Hepatic stellate cell (primary cell): Measurements from ENCODE around the gene TBX2.
"Not testable (repeated sequence)": the region's sequence is repeated elsewhere in the genome, so short reads cannot be mapped to it uniquely, and the experiment has no call there.

ENCODE experiments used
- DNase-seq: peaks from one replicate; pipeline ENCODE4 v3.0.0; 2011; ENCODE audit warnings: low spot score

TBX2 gene

DNA sequence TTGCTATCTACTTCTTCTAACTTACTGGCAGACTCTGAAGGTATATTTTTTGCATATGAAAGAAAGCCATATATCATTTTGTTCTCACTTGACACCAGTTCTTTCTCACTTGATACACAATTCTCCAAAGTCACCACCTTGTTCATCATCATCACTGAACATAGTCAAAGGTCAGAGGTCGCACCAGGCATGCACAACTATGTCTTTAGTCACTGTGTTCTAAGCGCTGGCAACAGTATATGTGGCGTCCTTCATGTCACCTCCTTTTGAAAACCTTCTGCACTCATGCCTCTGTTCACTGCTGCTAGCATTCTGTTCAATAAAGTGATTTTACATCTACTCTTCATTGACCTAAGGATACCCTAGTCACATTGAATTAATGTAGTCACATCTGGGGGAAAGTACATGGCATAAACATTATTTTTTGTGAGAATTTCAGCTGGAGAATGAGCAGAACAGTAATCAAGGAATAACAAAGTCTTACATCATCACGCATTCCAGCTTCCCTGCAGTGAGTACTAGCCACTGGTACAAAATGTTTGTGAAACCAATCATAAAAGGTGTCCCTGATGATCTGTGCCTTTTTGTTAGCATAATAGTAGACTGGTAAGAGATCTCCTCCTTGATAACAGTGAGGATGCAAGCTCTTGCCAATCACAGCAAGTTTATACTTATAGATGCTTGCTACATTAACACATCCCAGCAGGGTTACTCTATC lies 32.1 kb downstream of the TBX2 start:
- no peak for DNase-seq

- DNase-seq: no peak
These were observed 36.6 kb downstream of the TBX2 start for GRCh38 chr17:61436273-61436672.

DNA sequence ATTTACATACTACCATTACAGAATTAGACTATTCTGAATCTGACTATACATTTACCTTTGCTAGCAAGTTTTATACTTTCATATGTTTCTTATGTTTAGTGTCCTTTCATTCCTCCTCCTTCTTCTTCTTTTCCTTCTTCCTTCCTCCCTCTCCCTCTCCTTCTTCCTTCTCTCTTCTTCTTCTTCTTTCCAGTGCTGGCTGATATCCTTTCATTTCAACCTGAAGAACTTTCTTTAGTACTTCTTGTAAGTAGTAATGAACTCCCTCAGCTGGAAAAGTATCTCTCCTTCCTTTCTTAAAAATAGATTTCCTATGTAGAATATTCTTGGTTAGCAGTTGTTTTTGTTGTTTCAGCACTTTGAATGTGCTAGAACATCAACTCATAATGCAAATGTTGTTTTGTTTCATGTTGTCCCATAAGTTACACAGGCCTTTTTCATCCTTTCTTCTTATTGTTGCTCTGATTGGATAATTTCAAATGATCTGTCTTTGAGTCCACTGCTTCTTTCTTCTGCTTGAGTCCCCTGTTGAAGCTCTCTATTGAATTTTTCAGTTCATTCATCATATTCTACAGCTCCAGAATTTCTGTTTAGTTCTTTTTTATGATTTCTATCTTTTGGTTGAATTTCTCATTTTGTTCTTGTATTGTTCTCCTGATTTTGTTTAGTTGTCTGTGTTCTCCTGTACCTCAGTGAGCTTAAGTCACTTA lies 37.5 kb downstream of the TBX2 start:
- no peak for DNase-seq

DNA sequence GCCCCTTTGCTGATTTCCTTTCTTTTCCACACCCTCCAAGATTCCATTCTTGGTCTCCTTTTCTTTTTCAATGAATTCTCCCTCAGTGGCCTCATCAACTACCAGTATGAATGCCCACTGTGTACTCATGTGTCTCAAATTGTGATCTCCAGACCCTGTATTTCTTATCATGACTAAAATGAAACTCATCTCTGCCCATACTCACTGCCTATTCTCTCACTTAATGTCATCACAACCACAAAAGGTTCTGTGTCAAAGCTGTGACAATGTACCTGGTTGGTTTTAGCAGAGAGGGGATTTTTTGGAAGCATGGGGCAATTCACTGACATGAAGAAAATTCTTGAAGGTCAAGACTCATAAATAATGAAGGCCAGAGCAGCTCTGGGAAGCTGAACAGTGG lies 41.1 kb downstream of the TBX2 start:
- DNase-seq: no peak

DNA sequence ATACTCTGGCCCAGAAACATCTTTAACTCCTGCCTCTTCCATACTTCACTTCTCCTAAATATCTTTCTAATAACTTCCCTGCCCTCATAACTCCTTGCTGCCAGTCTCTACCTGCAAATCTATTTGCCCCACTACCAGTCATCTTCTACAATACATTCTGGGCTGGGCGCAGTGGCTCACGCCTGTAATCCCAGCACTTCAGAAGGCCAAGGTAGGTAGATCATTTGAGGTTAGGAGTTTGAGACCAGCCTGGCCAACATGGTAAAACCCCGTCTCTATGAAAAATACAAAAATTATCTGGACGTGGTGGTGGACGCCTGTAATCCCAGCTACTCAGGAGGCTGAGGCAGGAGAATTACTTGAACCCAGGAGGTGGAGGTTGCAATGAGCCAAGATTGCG lies 41.9 kb downstream of the TBX2 start:
- DNase-seq: not testable (repeated sequence)

- DNase-seq: no peak
These were observed 42.6 kb downstream of the TBX2 start for GRCh38 chr17:61442136-61442775.

DNA sequence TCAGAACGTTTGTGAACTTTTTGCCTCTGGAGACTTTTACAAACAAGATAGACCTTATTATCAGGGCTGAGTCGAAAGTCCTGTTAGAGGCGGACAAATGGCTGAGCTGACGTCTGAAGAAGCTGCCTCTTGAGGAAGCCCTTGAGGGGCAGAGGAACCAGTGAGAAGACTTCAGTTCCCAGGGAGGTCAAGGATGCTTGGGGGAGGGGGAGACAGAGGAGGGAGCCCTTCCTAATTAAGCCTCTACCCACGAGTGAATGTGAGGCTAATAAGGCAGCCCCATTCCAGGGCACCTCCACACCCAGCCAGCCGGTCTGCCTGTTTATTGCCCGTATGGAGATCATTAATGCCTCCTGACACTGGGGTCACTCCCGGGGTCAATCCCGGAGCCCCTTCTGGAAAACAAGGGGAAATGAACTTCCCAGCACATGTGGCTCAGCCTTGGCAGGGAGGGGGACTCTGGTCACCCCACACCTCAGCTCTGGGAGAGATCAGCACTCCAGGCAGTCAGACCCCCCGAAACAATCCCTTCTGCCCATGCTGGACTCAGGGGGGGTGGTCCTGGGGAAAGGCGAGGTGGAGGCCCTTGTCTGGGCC lies 43.3 kb downstream of the TBX2 start:
- no peak for DNase-seq

- DNase-seq: no peak
These were observed 43.8 kb downstream of the TBX2 start for GRCh38 chr17:61443475-61443882.

DNA sequence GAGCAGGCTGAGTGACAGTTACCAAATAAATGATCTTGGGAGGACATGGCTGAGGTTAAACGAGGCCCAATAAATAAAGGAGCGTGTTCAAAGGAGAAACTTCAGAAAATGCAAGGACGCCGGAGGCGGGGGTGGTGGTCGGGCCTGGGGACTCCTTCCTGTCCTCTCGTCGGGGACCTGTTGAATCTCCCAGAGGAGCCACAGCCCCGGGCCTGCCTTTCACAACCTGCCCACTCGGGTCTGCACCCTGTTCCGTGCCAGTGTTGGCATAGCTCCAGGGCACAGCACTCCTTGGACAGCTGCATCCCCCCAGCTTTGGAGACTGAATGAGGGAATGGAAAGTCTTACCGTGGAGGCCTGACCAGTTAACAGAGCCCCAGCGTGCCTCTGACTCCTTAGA lies 44.4 kb downstream of the TBX2 start:
- no peak for DNase-seq

DNA sequence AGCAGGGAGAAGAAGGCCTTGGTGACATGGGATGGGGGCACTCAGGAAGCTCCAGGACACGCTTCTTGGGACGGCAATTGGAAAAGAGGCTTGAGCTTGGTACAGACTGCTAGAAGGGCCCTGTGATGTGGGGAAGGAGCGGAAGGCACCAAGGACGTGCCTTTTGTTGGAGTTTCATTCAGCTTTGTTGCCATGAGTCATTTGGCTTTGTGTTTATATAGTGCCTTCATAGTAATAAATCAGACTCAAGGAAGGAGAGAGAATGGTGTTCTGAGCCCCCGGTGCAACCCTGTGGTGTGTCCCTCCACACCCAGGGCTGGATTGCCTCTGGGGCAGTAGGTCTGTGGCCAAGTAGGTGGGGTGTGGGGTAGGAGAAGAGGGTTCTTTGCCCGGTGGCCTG lies 45.2 kb downstream of the TBX2 start:
- DNase-seq: no peak

DNA sequence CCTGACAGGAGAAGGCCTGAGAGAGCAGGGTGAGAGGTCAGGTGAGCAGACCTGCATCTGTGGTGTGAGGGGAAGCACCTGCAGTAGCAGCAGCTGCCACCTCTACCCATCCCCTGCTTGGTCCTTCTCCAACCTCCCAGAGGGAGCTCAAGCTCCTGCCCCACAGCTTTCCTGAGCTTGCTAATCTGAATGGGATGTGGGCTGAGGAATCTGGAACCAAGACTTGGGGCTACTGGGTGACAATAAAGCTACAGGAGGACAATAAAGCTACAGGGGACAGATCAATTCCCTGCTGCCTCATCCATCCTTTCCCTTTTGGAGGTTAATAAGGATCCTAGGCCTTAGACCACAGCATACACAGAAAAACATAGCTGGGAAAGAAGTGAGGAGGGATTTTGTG lies 47.7 kb downstream of the TBX2 start:
- no peak for DNase-seq

GRCh38 chr17:61448042-61448441 lies 48.4 kb downstream of the TBX2 start:
- no peak for DNase-seq

- not testable (repeated sequence) for DNase-seq
These were observed 49.5 kb downstream of the TBX2 start for GRCh38 chr17:61449140-61449539.

- DNase-seq: no peak
These were observed 50.3 kb downstream of the TBX2 start for GRCh38 chr17:61449707-61450640.

DNA sequence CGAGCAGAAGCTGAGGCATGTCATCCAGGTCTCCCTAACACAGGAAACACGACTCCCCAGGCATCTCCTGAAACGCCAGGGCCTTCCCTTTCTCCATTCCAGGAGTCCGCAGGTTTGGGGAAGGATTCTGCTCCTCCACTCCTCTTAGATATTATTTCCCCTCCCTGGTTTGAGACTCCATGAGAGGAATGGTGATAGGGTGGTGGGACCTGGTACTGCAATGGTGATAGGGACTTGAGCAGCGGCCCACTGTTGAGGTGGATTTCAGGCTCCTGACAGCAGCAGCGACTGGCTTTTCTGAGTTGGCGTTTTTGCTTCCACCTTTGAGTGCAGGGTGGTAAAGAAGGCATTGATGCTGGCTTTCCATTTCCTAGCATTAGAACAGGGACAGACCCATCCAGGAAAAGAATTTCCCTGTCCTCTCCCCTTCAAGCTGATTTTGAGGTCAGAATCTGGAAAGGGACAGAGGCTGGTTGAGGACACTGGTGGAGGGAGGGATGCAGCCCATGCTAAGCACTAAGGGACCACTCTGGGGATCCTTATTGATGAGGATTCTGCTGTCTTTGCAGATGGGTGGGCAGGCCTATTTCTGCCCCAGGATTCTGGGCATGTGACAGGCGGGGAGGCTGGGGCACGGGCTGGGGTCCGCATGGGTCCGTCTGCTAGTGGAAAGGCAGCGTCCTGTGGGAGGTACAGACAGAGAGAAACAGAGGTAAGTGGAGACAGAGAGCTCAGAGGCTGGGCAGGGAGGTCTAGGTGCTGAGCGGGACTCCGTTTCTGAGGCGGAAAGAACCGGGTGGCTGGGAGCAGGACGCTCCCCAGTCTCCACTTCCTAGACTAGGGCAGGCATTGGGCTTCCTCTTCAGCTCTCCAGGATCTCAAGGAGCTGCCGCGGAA lies 51.2 kb downstream of the TBX2 start:
- DNase-seq: no peak

- DNase-seq: no peak
These were observed 52.1 kb downstream of the TBX2 start for GRCh38 chr17:61451538-61452300.

GRCh38 chr17:61452301-61453290 lies 53.0 kb downstream of the TBX2 start, which contains the start of gene TBX4:
TSS of gene TBX4 (plus strand) at chr17:61452422. CDS start at chr17:61456491, 4,069 bp downstream.
- no peak for DNase-seq

DNA sequence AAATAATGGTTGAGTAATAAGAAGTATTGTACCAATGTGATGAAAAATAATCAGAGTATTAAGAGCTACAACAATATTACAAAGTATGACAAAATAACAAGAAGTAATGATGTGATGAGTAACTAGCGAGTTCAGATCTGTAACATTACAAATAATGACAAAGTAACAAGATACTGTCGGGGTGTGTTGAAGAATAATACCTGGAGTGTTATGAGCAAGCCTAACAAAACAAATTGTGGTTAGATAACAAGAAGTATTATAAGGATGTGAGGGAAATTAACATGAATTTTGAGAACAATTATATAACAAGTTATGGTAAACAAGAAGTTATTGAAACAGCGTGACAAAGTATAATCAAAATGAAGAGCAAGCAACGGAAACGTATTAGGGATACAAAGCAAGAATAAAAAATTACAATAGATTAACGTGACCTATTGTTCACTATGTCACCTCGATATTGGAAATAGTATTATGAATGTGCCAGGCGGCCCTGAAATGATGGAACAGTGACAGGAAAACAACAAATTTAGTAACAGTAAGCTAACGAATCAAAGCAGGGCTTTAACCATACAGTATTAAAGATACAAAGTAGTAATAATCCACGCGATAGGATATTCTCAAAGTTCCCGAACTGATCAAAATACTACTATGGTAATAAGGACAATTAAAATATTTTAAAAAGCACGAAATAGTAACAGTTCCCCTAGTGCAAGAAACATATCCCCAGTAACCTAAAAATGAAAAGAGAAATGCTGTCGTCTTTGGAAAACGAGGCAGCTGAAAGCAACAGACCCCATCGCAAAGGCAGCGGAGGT lies 54.1 kb downstream of the TBX2 start:
- no peak for DNase-seq
